ENCODE results near the gene USP34.
"Not testable (repeated sequence)": the region's sequence is repeated elsewhere in the genome, so short reads cannot be mapped to it uniquely, and the experiment has no call there.

The USP34 gene

DNA sequence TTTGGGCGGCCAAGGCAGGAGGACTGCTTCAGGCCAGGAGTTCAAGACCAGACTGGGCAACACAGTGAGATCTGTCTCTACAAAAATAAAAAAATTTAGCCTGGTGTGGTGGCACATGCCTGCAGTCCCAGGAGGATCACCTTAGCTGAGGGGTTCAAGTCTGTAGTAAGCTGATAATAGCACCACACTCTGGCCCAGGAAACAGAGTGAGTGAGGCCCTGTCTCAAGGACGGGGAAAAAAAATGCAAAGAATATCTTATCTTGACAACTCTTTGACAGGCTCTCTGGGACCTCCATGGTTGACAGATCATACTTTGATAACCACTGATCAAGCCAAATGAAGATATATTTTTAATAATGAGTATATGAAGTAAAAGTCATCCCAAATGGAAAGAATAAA, 22.7 kb downstream of the USP34 start:
- Histone ChIP-seq H3K9ac (ENCODE audit: low read depth, low read length, poor library complexity) (no peak overlapping the region), H4K8ac (ENCODE audit: low read depth, low read length) (no peak overlapping the region), H2AK5ac (ENCODE audit: low read depth, low read length) (no peak overlapping the region), H2AFZ (ENCODE audit: low read length) (no peak overlapping the region), H2BK12ac (ENCODE audit: low read length) (no peak overlapping the region), H3K23ac (ENCODE audit: low read depth, low read length, poor library complexity) (no peak overlapping the region), H3K4me1 (ENCODE audit: control insufficient read depth in 2 of 2, insufficient read depth in 1 of 2, low read depth in 1 of 2, low read length in 2 of 2) (no peaks in the 10 kb centered on the region), H3K4me3 (ENCODE audit: low read length in 2 of 2) (no peak overlapping the region), H3K27ac (replicated peaks; ENCODE audit: low read length) (no peak overlapping the region), H2BK5ac (ENCODE audit: low read length) (no peak overlapping the region), H2BK120ac (ENCODE audit: low read depth, low read length) (no peak overlapping the region), H3K4me2 (ENCODE audit: insufficient read depth, low read length, poor library complexity, severe bottlenecking) (no peak overlapping the region), H3K18ac (ENCODE audit: low read length) (no peak overlapping the region), H3K27me3 (ENCODE audit: control insufficient read depth in 3 of 3, insufficient read depth in 3 of 3, low read depth in 1 of 3, low read length in 3 of 3) (no peaks in the 10 kb centered on the region), H3K9me3 (replicated peaks in 1 of 2; ENCODE audit: control insufficient read depth in 2 of 2, insufficient read depth in 1 of 2, low read depth in 1 of 2, low read length in 2 of 2) (peaks cover 0 to 14% of the 10 kb centered on the region in 2 donors), H4K91ac (ENCODE audit: low read depth, low read length, poor library complexity) (no peak overlapping the region), H3K14ac (ENCODE audit: low read length) (no peak overlapping the region), H3K4ac (ENCODE audit: low read length) (no peak overlapping the region), H2BK15ac (ENCODE audit: low read length) (no peak overlapping the region), H3K36me3 (replicated peaks in 1 of 2; ENCODE audit: control insufficient read depth in 2 of 2, insufficient read depth in 2 of 2, low read length in 2 of 2) (peaks cover 2 to 7% of the 10 kb centered on the region in 2 donors), H3K79me1 (ENCODE audit: low read depth, low read length) (peaks cover 9% of the 10 kb centered on the region)
- WGBS, 2 donors (ENCODE audit: extremely low coverage in 2 of 2, insufficient read length in 2 of 2, insufficient replicate concordance in 1 of 2) = no CpG with 5 or more reads among the region's 2 CpGs
- DNase-seq (ENCODE audit: low spot score) = no peak

- H3K4me2 ChIP-seq (ENCODE audit: insufficient read depth, low read length, poor library complexity, severe bottlenecking); H2AFZ ChIP-seq (ENCODE audit: low read length); H2BK5ac ChIP-seq (ENCODE audit: low read length); H4K8ac ChIP-seq (ENCODE audit: low read depth, low read length); H4K91ac ChIP-seq (ENCODE audit: low read depth, low read length, poor library complexity); H3K4ac ChIP-seq (ENCODE audit: low read length); H3K23ac ChIP-seq (ENCODE audit: low read depth, low read length, poor library complexity); DNase-seq (ENCODE audit: low spot score); H3K14ac ChIP-seq (ENCODE audit: low read length); H3K9ac ChIP-seq (ENCODE audit: low read depth, low read length, poor library complexity); H3K27ac ChIP-seq (replicated peaks; ENCODE audit: low read length); H3K27me3 ChIP-seq (ENCODE audit: control insufficient read depth in 3 of 3, insufficient read depth in 3 of 3, low read depth in 1 of 3, low read length in 3 of 3); H3K4me1 ChIP-seq (ENCODE audit: control insufficient read depth in 2 of 2, insufficient read depth in 1 of 2, low read depth in 1 of 2, low read length in 2 of 2); H2AK5ac ChIP-seq (ENCODE audit: low read depth, low read length); H2BK15ac ChIP-seq (ENCODE audit: low read length); H2BK12ac ChIP-seq (ENCODE audit: low read length); H3K36me3 ChIP-seq (replicated peaks in 1 of 2; ENCODE audit: control insufficient read depth in 2 of 2, insufficient read depth in 2 of 2, low read length in 2 of 2); H3K4me3 ChIP-seq (ENCODE audit: low read length in 2 of 2); H3K79me1 ChIP-seq (ENCODE audit: low read depth, low read length); H2BK120ac ChIP-seq (ENCODE audit: low read depth, low read length); H3K18ac ChIP-seq (ENCODE audit: low read length): not testable (repeated sequence)
- no CpG with 5 or more reads among the region's 7 CpGs for WGBS, 2 donors (ENCODE audit: extremely low coverage in 2 of 2, insufficient read length in 2 of 2, insufficient replicate concordance in 1 of 2)
- peaks cover 0 to 14% of the 10 kb centered on the region in 2 donors for H3K9me3 ChIP-seq (replicated peaks in 1 of 2; ENCODE audit: control insufficient read depth in 2 of 2, insufficient read depth in 1 of 2, low read depth in 1 of 2, low read length in 2 of 2)
These were observed 23.9 kb downstream of the USP34 start for GRCh38 chr2:61446971-61447370.

DNA sequence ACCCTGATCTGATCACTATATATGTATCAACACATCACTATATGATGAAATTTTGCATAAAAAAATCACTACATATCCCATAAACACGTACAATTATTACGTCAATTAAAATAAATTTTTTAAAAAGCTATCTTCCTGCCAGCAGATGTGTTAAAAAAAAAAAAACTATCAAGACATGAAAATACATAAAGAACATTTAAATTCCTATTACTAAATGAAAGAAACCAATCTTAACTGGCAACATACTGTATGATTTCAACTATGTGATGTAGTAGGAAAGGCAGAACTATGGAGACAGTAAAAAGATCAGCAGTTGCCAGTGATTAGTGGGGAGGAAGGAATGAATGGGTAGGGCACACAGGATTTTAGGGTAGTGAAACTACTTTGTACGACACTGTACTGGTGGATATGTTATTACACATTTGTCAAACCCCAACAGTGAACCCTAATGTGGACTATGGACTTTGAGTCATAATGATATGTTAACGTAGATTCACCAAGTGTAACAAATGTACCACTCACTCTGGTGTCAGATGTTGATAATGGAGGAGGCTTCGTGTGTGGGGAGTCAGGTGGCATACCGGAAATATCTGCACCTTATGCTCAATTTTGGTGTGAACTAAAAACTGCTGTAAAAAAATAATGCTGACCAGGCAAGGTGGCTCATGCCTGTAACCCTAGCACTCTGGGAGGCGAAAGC, 27.4 kb downstream of the USP34 start:
- DNase-seq (ENCODE audit: low spot score) = no peak
- Histone ChIP-seq H2AK5ac (ENCODE audit: low read depth, low read length) (no peak overlapping the region), H3K23ac (ENCODE audit: low read depth, low read length, poor library complexity) (no peak overlapping the region), H2BK15ac (ENCODE audit: low read length) (no peak overlapping the region), H3K9me3 (replicated peaks in 1 of 2; ENCODE audit: control insufficient read depth in 2 of 2, insufficient read depth in 1 of 2, low read depth in 1 of 2, low read length in 2 of 2) (peaks cover 0 to 14% of the 10 kb centered on the region in 2 donors), H2BK120ac (ENCODE audit: low read depth, low read length) (no peak overlapping the region), H3K18ac (ENCODE audit: low read length) (no peak overlapping the region), H4K91ac (ENCODE audit: low read depth, low read length, poor library complexity) (no peak overlapping the region), H2BK12ac (ENCODE audit: low read length) (no peak overlapping the region), H3K4me1 (ENCODE audit: control insufficient read depth in 2 of 2, insufficient read depth in 1 of 2, low read depth in 1 of 2, low read length in 2 of 2) (peaks cover 0 to 5% of the 10 kb centered on the region in 2 donors), H3K9ac (ENCODE audit: low read depth, low read length, poor library complexity) (no peak overlapping the region), H4K8ac (ENCODE audit: low read depth, low read length) (no peak overlapping the region), H3K36me3 (replicated peaks in 1 of 2; ENCODE audit: control insufficient read depth in 2 of 2, insufficient read depth in 2 of 2, low read length in 2 of 2) (peaks cover 3 to 7% of the 10 kb centered on the region in 2 donors), H3K27me3 (ENCODE audit: control insufficient read depth in 3 of 3, insufficient read depth in 3 of 3, low read depth in 1 of 3, low read length in 3 of 3) (no peaks in the 10 kb centered on the region), H3K4me2 (ENCODE audit: insufficient read depth, low read length, poor library complexity, severe bottlenecking) (no peak overlapping the region), H2BK5ac (ENCODE audit: low read length) (no peak overlapping the region), H3K4me3 (ENCODE audit: low read length in 2 of 2) (no peak overlapping the region), H2AFZ (ENCODE audit: low read length) (no peak overlapping the region), H3K27ac (replicated peaks; ENCODE audit: low read length) (no peak overlapping the region), H3K14ac (ENCODE audit: low read length) (no peak overlapping the region), H3K4ac (ENCODE audit: low read length) (no peak overlapping the region), H3K79me1 (ENCODE audit: low read depth, low read length) (peaks cover 13% of the 10 kb centered on the region)
- WGBS, 2 donors (ENCODE audit: extremely low coverage in 2 of 2, insufficient read length in 2 of 2, insufficient replicate concordance in 1 of 2) = 100% methylated on average over 2 of the region's 7 CpGs; no CpG with 5 or more reads in 1 of the 2 donors

- Histone ChIP-seq H3K27ac (replicated peaks; ENCODE audit: low read length) (no peak overlapping the region), H2AFZ (ENCODE audit: low read length) (no peak overlapping the region), H3K4me3 (ENCODE audit: low read length in 2 of 2) (no peak overlapping the region), H3K23ac (ENCODE audit: low read depth, low read length, poor library complexity) (peak overlapping the region; percentile 58), H3K9me3 (replicated peaks in 1 of 2; ENCODE audit: control insufficient read depth in 2 of 2, insufficient read depth in 1 of 2, low read depth in 1 of 2, low read length in 2 of 2) (peaks cover 0 to 13% of the 10 kb centered on the region in 2 donors), H2BK15ac (ENCODE audit: low read length) (no peak overlapping the region), H4K91ac (ENCODE audit: low read depth, low read length, poor library complexity) (no peak overlapping the region), H3K9ac (ENCODE audit: low read depth, low read length, poor library complexity) (no peak overlapping the region), H2BK120ac (ENCODE audit: low read depth, low read length) (no peak overlapping the region), H3K36me3 (replicated peaks in 1 of 2; ENCODE audit: control insufficient read depth in 2 of 2, insufficient read depth in 2 of 2, low read length in 2 of 2) (peaks cover 3 to 7% of the 10 kb centered on the region in 2 donors), H3K4me2 (ENCODE audit: insufficient read depth, low read length, poor library complexity, severe bottlenecking) (no peak overlapping the region), H3K4ac (ENCODE audit: low read length) (no peak overlapping the region), H4K8ac (ENCODE audit: low read depth, low read length) (no peak overlapping the region), H2AK5ac (ENCODE audit: low read depth, low read length) (no peak overlapping the region), H2BK5ac (ENCODE audit: low read length) (peak overlapping the region; percentile 83), H3K4me1 (ENCODE audit: control insufficient read depth in 2 of 2, insufficient read depth in 1 of 2, low read depth in 1 of 2, low read length in 2 of 2) (peaks cover 0 to 5% of the 10 kb centered on the region in 2 donors), H3K18ac (ENCODE audit: low read length) (peak overlapping the region; percentile 5), H3K79me1 (ENCODE audit: low read depth, low read length) (peaks cover 10% of the 10 kb centered on the region), H2BK12ac (ENCODE audit: low read length) (no peak overlapping the region), H3K14ac (ENCODE audit: low read length) (no peak overlapping the region), H3K27me3 (ENCODE audit: control insufficient read depth in 3 of 3, insufficient read depth in 3 of 3, low read depth in 1 of 3, low read length in 3 of 3) (no peaks in the 10 kb centered on the region)
- no peak for DNase-seq (ENCODE audit: low spot score)
- WGBS, 2 donors (ENCODE audit: extremely low coverage in 2 of 2, insufficient read length in 2 of 2, insufficient replicate concordance in 1 of 2) = no CpG with 5 or more reads among the region's 7 CpGs
These were observed 31.5 kb downstream of the USP34 start for GRCh38 chr2:61439241-61440002.

Data from neuronal stem cell (in vitro differentiated cells).